ENCODE measurements around the gene RBCK1. TPM values are rescaled to one million over a fixed set of nuclear protein-coding genes. Genes with fewer than 3 reads are reported as not detected.

The RBCK1 gene
- total RNA-seq, 2 donors from 2014 or later, result 84.0 to 102 TPM

GRCh38 chr20:412081-412480 lies 4.0 kb downstream of the RBCK1 start:
- H3K36me3 ChIP-seq, result peaks cover 4% of the 10 kb centered on the region
- no peaks in the 10 kb centered on the region for H3K9me3 ChIP-seq
- no peak overlapping the region for H3K4me3 ChIP-seq
- H3K27me3 ChIP-seq (replicated peaks; ENCODE audit: insufficient read depth), result no peaks in the 10 kb centered on the region
- H3K4me1 ChIP-seq (ENCODE audit: control insufficient read depth in 1 of 2, low read depth in 2 of 2), result peaks cover 12 to 22% of the 10 kb centered on the region in 2 donors
- no peak for TF ChIP-seq CTCF (IDR thresholded peaks at IDR 0.05)
- DNase-seq (ENCODE audit: low spot score) (no peak), ATAC-seq (ENCODE audit: insufficient number of reproducible peaks, low FRiP score, low read depth) (no peak)
- no peak overlapping the region for H3K27ac ChIP-seq

- Histone ChIP-seq H3K9me3 (no peaks in the 10 kb centered on the region), H3K27ac (no peak overlapping the region), H3K4me3 (no peak overlapping the region), H3K4me1 (ENCODE audit: control insufficient read depth in 1 of 2, low read depth in 2 of 2) (peaks cover 8 to 13% of the 10 kb centered on the region in 2 donors), H3K27me3 (replicated peaks; ENCODE audit: insufficient read depth) (no peaks in the 10 kb centered on the region), H3K36me3 (peaks cover 16% of the 10 kb centered on the region)
- no peak for TF ChIP-seq CTCF (IDR thresholded peaks at IDR 0.05)
- ATAC-seq (ENCODE audit: insufficient number of reproducible peaks, low FRiP score, low read depth) (no peak), DNase-seq (ENCODE audit: low spot score) (no peak)
Measured at GRCh38 chr20:414161-414560, 6.1 kb downstream of the RBCK1 start.

- Histone ChIP-seq H3K27me3 (replicated peaks; ENCODE audit: insufficient read depth) (no peaks in the 10 kb centered on the region), H3K36me3 (peaks cover 29% of the 10 kb centered on the region), H3K9me3 (no peaks in the 10 kb centered on the region), H3K27ac (no peak overlapping the region), H3K4me1 (ENCODE audit: control insufficient read depth in 1 of 2, low read depth in 2 of 2) (no peaks in the 10 kb centered on the region), H3K4me3 (no peak overlapping the region)
- no peak for DNase-seq (ENCODE audit: low spot score)
- no peak for ATAC-seq (ENCODE audit: insufficient number of reproducible peaks, low FRiP score, low read depth)
- TF ChIP-seq CTCF (IDR thresholded peaks at IDR 0.05), result no peak
Measured at GRCh38 chr20:415820-416322, 7.8 kb downstream of the RBCK1 start.

- Histone ChIP-seq H3K36me3 (peaks cover 42% of the 10 kb centered on the region), H3K27ac (no peak overlapping the region), H3K4me1 (ENCODE audit: control insufficient read depth in 1 of 2, low read depth in 2 of 2) (no peaks in the 10 kb centered on the region), H3K27me3 (replicated peaks; ENCODE audit: insufficient read depth) (no peaks in the 10 kb centered on the region), H3K9me3 (no peaks in the 10 kb centered on the region), H3K4me3 (no peak overlapping the region)
- no peak for ATAC-seq (ENCODE audit: insufficient number of reproducible peaks, low FRiP score, low read depth)
- no peak for DNase-seq (ENCODE audit: low spot score)
- no peak for TF ChIP-seq CTCF (IDR thresholded peaks at IDR 0.05)
Measured at GRCh38 chr20:416950-417800, 9.1 kb downstream of the RBCK1 start.

- Histone ChIP-seq H3K9me3 (no peaks in the 10 kb centered on the region), H3K27ac (no peak overlapping the region), H3K4me3 (no peak overlapping the region), H3K4me1 (ENCODE audit: control insufficient read depth in 1 of 2, low read depth in 2 of 2) (no peaks in the 10 kb centered on the region), H3K36me3 (peaks cover 44% of the 10 kb centered on the region), H3K27me3 (replicated peaks; ENCODE audit: insufficient read depth) (no peaks in the 10 kb centered on the region)
- no peak for TF ChIP-seq CTCF (IDR thresholded peaks at IDR 0.05)
- DNase-seq (ENCODE audit: low spot score) (no peak), ATAC-seq (ENCODE audit: insufficient number of reproducible peaks, low FRiP score, low read depth) (no peak)
Measured at GRCh38 chr20:417801-418342, 9.8 kb downstream of the RBCK1 start.
